ENCODE measurements around the gene PTPRM. TPM values are rescaled to one million over a fixed set of nuclear protein-coding genes. Genes with fewer than 3 reads are reported as not detected.

Gene PTPRM
- total and polyA plus RNA-seq, 2 donors (not counting 3 experiments of a cell fraction or from before 2014, with no cell fraction given), result 37.4 to 43.7 TPM

GRCh38 chr18:8349608-8350323 lies 782.6 kb downstream of the PTPRM start:
- Histone ChIP-seq H3K36me3 (ENCODE audit: control insufficient read depth in 2 of 2, extremely low read depth in 1 of 2, insufficient read depth in 2 of 2, low read length in 2 of 2) (no peaks in the 10 kb centered on the region), H2AFZ (ENCODE audit: low read depth, low read length) (no peak overlapping the region), H3K9me3 (replicated peaks; ENCODE audit: control insufficient read depth, insufficient read depth, low read length) (no peaks in the 10 kb centered on the region), H4K20me1 (replicated peaks; ENCODE audit: control insufficient read depth, extremely low read depth, insufficient read depth, low read length) (no peaks in the 10 kb centered on the region), H3K9me1 (replicated peaks; ENCODE audit: control insufficient read depth, extremely low read depth, insufficient read depth, low read length) (no peaks in the 10 kb centered on the region), H3K9ac (replicated peaks; ENCODE audit: extremely low read depth, insufficient read depth, low read length) (no peak overlapping the region), H3K4me3 (replicated peaks in 1 of 3; ENCODE audit: insufficient read depth in 1 of 3, low read depth in 1 of 3, low read length in 3 of 3) (no peak overlapping the region), H3K79me2 (ENCODE audit: control insufficient read depth, insufficient read depth, low read length) (no peaks in the 10 kb centered on the region), H3K4me1 (ENCODE audit: control insufficient read depth, extremely low read depth, insufficient read depth, low read length) (no peaks in the 10 kb centered on the region), H3K4me2 (ENCODE audit: insufficient read depth, low read length) (no peak overlapping the region), H3K27ac (ENCODE audit: insufficient read depth, low read depth, low read length) (no peak overlapping the region), H3K27me3 (ENCODE audit: control insufficient read depth in 2 of 2, insufficient read depth in 2 of 2, low read length in 2 of 2) (no peaks in the 10 kb centered on the region)
- POLR2A ChIA-PET, result interaction anchor here (0.8 kb wide), 1 partner anchor 113 kb away, joined by 3 read pairs; no protein-coding TSS in a partner anchor
- CTCF ChIA-PET, result no interaction called here
- FAIRE-seq (no peak), DNase-seq (ENCODE audit: low read depth, low spot score) (no peak)
- dilution Hi-C loops (cut with MboI; ENCODE audit: extremely low pct_ligation_motif_present, low sequenced_read_pairs), result no loop called here
- intact Hi-C loops (cut with micrococcal nuclease), result no loop called here
- no TSS peak for BruUV-seq (replicated peaks)
- TF ChIP-seq GATA2 (IDR thresholded peaks at IDR 0.05; ENCODE audit: insufficient read depth, insufficient read length, low read depth, low read length) (no peak), CTCF (IDR thresholded peaks at IDR 0.05; ENCODE audit: extremely low read depth in 1 of 2, insufficient read depth in 1 of 2, low read depth in 1 of 2, low read length in 2 of 2) (no peak), FOS (IDR thresholded peaks at IDR 0.05; ENCODE audit: borderline replicate concordance, insufficient read depth, low read length) (no peak), MYC (IDR thresholded peaks at IDR 0.05; ENCODE audit: low read depth, low read length) (no peak), EZH2 (IDR thresholded peaks at IDR 0.05; ENCODE audit: borderline replicate concordance, low read depth, low read length, severe bottlenecking) (no peak), JUN (IDR thresholded peaks at IDR 0.05; ENCODE audit: borderline replicate concordance, insufficient read depth, insufficient read length, low read depth) (no peak), POLR2A (IDR thresholded peaks at IDR 0.05; ENCODE audit: low read depth, low read length) (no peak), POLR2AphosphoS5 (IDR thresholded peaks at IDR 0.05; ENCODE audit: insufficient read depth, low read depth, low read length) (no peak)
- TF ChIP-seq, protein P1, sequence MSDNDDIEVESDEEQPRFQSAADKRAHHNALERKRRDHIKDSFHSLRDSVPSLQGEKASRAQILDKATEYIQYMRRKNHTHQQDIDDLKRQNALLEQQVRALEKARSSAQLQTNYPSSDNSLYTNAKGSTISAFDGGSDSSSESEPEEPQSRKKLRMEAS (IDR thresholded peaks at IDR 0.05; ENCODE audit: insufficient read depth, insufficient read length), result no peak

Data from endothelial cell of umbilical vein (primary cell).